HFF-Myc (cell line): ENCODE results near the gene CD47.

Experiments
- DNase-seq: peaks from one replicate; pipeline ENCODE4 v3.0.0-alpha.2; 2011; ENCODE audit warnings: low read depth; ENCODE audit errors: extremely low read depth
- H3K4me3 ChIP-seq: replicated peaks from 2 replicates; pipeline ENCODE4 v1.5.1; 2011; ENCODE audit warnings: low read depth, mild to moderate bottlenecking, control low read depth, low read length
- TF ChIP-seq, protein P1 (sequence below): IDR thresholded peaks from 2 replicates; pipeline ENCODE4 v1.5.1; 2012; ENCODE audit warnings: mild to moderate bottlenecking, low read depth, low read length, control low read depth; ENCODE audit errors: missing control alignments

Gene CD47

DNA sequence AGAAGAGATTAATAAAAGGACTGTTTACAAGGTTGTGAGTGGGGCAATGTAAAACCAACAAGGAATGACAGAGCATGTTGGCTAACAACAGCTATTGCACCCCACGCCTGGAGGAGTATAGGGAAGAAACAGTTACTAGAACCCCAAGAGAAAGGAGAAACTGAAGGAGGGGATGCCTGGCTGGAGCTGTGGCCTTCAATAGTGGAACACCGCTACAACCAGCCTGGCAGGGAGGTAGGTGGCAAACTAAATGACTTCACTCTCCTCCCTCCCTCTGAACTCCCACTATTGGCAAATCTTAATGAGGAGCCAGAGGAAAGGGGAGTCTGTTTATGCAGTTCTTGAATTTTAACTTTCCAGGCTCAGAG lies 7.2 kb upstream of the CD47 start:
- H3K4me3 ChIP-seq, result no peak overlapping the region
- TF ChIP-seq, protein P1, sequence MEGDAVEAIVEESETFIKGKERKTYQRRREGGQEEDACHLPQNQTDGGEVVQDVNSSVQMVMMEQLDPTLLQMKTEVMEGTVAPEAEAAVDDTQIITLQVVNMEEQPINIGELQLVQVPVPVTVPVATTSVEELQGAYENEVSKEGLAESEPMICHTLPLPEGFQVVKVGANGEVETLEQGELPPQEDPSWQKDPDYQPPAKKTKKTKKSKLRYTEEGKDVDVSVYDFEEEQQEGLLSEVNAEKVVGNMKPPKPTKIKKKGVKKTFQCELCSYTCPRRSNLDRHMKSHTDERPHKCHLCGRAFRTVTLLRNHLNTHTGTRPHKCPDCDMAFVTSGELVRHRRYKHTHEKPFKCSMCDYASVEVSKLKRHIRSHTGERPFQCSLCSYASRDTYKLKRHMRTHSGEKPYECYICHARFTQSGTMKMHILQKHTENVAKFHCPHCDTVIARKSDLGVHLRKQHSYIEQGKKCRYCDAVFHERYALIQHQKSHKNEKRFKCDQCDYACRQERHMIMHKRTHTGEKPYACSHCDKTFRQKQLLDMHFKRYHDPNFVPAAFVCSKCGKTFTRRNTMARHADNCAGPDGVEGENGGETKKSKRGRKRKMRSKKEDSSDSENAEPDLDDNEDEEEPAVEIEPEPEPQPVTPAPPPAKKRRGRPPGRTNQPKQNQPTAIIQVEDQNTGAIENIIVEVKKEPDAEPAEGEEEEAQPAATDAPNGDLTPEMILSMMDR, result no peak
- no peak for DNase-seq

DNA sequence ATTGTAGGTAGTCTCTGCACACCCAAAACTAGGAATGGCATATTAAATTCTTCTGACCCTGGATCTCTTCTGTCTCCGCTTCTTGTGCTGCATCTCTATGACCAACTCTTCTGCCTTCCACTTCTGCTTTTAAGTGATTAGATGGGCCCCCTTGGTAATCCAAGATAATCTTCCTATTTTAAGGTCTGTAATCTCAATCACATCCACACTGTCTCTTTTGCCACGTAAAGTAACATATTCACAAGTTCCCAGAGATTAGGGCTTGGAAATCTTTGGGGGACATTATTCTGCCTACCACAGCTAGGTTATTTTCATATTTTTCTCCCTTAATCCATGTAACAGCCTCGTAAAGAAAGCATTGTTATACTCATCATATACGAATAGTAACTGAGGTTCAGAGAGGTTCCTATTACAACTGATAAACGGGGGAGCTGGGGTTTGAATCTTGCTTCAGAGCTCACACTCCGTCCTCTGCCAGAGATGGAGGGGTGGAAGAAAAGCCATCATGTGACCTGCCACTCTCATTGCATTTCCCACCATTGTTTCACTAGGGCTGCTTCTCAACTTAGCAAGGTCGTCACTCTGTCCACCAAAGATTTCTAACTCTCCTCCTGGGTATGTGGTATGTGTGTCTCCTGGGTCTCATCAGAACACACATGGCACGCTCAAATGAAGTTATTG lies 6.6 kb upstream of the CD47 start:
- TF ChIP-seq, protein P1, result no peak
- DNase-seq, result no peak
- H3K4me3 ChIP-seq, result no peak overlapping the region

DNA sequence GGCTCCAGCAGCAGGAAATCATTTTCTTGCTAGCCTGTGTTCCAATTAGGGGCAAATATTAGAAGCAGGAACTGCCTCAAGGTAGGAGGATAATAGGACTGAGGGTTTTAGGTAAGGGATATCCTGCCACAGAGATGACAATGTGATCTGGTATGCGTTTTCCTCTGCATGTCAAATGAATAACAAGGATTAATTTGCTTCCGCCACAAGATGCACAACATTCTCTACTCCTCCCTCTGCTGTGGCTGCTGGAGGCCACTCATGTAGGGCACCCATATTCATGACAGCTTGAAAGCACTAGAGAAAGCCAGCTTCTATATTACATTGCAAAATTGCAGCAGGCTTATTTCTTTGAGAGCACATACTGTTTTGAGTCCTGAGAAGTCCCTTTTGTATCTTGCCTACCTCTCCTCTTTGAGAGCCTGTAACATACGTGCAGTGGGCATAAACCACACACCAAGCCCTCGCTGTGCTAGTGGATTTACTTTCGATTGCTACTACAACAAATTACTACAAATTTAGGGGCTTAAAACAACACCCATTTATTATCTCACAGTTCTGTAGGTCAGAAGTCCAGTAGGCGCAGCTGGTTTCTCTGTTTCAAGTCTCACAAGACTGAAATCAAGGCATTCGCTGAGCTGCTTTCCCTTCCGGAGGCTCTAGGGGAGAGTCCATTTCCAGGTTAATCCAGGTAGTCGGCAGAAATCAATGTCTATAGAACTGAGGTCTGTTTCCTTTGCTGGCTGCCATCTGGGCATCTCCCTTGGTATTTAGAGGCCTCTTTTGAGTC lies 5.9 kb upstream of the CD47 start:
- no peak overlapping the region for H3K4me3 ChIP-seq
- TF ChIP-seq, protein P1, result no peak
- no peak for DNase-seq

DNA sequence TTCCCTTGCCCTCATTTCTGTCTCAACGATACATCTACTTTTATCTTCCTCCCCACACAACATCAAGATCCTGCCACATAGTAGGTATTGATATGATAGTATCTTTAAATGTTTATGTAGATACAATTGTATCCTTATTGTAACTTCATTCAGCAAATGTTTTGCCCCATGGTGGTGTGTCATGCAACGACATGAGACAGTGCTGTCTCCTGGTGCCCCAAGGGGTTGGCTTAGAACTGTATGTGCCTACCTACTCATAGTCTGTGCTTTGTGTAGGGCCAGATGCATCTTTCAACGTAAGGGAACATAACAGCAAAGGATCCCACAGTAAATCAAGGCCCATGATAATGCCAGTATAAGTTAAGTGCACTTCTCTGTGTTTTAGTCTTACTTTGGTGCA lies 2.8 kb upstream of the CD47 start:
- no peak overlapping the region for H3K4me3 ChIP-seq
- no peak for DNase-seq
- TF ChIP-seq, protein P1, result no peak

DNA sequence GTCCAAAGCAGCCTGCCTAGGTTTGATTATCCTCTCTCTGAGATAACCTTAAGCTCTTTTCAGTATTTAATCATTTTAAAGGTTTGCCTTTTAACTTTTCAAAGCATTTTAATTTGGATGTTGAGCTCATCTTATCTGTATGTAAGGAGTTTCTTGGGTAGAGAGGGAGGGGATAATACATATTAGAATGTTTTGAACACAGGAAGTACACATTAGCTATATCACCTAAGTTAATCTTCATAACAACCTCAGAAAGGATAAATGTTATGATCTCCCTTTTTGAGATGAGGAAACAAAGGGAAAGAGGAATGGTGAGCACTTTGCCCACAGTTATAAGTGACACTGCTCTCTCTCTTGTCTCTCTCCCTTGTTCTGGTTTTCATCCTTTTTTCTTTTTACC lies 2.2 kb upstream of the CD47 start:
- TF ChIP-seq, protein P1, result no peak
- no peak overlapping the region for H3K4me3 ChIP-seq
- no peak for DNase-seq

DNA sequence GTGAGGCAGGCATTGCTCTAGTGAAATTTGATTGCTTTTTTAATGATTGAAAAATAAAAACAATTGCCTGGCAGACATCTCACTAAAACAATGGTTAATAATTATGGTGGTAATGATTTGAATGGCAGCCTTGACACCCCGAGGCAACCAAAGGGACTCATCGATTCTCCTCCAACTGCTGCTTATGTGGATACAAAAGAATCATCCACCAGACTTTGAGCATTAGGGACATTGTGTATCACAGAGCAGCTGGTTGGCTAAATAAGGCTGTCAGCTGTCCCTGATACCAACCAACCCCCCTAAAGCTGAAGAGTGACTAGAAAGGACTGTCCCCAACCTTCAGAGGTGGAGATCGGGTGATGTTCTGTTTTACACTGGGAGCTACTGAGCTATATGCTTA lies 1.7 kb upstream of the CD47 start:
- TF ChIP-seq, protein P1, result no peak
- H3K4me3 ChIP-seq, result no peak overlapping the region
- DNase-seq, result no peak
